Activated CD4-positive, alpha-beta T cell treated with anti-CD3 and anti-CD28 coated beads, Interleukin-10, Interleukin-2, amounts not matched to agents 100 ng/mL and 50 ng/mL, durations not matched to agents 16 hours and 8 hours (primary cell): ENCODE results near the gene UTRN.

Experiments
- DNase-seq: peaks from one replicate; pipeline ENCODE4 v3.0.0-alpha.2; 2020

Gene UTRN

DNA sequence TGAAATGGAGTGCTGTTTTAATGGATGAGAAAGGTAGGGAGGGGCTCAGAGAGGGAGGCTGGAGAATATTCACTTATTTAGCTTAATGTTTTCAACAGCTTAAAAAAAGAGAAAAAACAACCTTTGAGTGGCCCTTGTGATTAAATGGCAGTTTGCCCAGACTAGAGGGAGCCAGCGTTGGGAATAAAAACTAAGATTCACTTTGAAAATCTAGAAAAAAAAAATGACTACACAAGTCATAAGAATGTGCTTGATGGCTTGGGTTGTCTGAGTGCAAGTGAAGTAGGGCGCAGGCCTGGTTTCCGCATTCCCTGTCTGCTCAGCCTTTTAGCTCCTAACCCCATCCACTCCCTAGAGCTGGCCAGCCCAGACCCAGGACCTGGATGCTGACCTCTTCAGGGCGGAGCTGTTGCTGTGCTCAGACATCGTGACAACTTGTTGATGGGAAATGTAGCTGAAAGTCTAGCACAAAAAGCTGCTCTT, 28.9 kb downstream of the UTRN start:
- DNase-seq, result no peak

DNA sequence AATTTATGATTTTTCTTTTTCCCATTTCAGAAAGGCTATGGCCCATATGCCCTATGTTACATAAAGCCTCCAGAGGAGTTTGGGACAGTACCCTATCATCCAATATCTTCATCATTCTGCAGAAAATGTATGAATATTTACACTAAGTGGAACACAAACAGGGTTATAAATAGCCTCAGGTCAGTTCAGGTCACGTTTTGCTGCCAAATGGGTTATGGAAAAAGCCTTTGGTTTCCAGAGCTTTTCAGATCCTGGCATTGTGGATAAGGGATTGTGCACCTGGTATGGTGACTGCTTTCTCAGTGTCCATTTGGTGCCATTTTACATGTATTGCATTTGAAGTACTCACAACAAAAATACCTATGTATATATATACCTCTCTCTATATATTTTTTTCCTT, 29.4 kb downstream of the UTRN start:
- no peak for DNase-seq

DNA sequence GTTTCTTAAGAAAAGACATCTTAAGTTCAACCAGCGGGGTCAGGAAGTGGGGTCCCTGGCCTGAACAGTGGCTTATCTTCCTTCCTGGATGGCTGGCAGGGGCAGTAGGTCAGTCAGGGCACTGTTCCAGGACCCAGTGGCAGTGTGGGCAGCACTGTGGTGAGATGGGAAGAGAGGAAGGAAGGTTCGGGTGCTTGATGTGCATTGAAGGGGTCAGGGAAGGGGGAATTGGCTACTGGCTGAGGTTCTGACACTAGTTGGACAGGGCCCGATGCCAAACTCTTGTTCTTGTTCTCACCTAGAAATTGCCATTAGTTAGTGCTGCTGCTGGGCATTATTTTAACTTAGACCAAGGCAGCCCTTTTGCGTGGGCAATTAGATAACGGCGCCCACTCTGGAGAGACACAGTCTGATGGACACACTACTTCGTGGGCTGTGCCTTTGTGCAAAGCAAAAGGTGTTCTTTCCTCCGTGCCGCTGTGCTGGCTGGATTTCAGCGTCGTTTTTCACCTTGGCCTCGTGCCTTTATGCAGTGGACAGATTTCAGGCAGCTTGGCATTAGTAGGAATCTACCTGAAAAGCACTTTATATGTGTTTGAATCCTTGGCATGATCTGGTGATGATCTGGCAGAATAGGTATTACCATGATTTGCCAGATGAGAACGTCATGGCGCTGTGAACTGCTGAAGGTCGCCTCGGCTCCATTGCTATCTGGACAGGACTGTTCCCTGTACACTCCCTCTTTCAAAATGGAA, 30.3 kb downstream of the UTRN start:
- DNase-seq, result no peak

DNA sequence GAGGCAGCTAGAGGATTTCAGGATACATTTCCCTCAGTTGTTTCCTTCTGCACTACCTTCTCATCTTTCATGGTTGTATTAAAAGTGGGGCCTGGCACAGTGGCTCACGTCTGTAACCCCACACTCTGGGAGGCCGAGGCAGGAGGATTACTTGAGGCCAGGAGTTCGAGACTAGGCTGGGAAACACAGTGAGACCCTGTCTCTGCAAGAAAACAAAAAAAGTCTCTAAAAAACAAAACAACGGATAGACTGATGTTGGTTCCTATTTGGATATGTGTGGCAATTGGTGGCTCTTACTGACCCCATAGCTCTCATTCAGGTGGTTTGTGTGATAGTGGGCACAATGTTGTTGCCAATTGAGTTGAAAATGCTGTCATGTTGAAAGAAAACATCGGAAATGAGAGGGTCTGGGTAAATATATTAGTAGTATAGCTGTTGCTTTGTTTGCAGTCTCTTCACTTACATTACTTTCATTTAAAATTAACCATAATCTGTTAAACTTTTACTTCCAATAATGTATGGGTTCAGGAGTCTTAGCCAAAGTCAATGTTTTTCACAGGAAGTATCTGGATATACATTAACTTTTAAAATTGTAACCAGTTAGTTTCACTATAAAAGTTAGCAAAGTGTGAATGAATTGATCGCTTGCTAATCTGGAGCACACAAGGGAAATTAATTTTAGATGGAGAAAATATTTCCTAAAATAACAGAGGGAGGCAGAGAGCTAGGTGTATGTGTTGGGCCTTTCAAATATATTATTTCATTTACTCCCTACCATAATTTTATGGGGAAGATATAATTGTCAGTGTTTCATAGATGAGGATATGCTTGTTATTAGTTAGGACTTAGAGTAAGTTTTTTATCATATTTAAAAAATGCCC, 31.1 kb downstream of the UTRN start:
- no peak for DNase-seq

DNA sequence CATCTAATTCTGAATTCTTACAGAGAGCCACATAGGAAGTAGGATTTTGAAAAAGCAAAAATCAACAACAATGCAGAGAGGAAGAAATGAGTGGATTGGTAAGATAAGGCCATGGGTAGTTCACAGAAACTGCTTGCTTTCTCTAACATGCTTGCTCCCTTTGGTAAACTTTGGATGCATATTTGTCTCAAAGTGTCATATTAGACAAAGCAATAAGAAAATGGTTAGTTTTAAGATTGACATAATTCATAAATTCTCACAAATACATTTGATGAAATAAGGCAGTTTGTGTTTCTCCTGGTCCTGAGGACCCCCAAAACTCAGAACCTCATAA, 31.7 kb downstream of the UTRN start:
- DNase-seq, result no peak

DNA sequence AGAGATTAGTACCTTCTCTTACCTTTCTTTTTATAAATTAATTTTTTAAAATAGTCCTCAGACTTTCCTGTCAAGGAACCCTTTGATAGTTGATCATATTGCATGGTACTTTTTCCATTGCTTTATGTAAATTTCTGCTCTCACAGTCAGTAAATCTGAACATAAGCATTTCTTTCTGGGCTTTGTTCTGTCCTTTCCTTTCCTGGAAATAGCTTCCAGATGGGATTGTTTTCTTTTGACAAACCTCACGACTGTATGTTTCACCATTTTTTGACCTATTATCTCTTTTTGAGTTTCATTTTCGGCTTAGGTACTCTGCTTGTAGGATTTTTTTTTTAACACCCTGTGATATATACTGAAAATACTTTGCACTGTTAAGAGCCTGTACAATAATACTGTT, 32.6 kb downstream of the UTRN start:
- DNase-seq, result no peak

DNA sequence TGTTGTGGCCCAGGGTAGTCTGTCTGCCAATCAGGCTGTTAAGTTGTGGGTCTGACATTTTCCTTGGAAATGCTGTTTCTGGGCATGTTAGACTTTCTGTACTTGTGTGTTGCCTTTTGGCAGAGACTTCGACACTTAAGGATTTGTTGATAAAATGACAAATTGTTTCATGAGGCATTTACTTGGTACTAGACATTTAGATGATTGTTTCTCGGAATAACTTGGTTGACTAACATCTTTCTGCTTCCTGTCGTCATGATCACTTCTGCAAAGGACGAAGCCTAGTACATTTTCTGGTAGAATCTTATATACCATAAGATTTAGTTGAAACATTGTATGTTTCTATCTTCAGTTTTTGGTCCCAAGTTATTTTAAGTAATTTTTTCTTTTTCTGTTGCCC, 34.1 kb downstream of the UTRN start:
- no peak for DNase-seq

DNA sequence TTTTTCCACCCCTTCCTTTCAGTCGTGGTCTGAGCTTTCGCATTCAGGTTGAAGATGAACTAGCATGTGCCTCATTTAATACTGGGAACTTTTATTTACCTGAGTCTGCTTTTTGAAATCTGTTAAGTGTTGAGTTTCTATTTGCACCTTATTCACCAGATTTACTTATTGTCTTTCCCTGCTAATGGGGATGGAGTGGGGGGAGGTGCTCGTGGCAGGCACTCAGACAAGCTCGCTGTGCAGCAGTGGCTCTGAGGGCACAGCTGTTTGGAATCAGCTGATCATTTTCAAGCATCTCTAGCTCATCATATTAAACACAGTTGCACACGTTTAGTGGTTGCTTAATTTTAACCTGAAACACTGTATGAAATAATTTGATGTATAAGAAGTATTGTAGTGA, 35.6 kb downstream of the UTRN start:
- no peak for DNase-seq

DNA sequence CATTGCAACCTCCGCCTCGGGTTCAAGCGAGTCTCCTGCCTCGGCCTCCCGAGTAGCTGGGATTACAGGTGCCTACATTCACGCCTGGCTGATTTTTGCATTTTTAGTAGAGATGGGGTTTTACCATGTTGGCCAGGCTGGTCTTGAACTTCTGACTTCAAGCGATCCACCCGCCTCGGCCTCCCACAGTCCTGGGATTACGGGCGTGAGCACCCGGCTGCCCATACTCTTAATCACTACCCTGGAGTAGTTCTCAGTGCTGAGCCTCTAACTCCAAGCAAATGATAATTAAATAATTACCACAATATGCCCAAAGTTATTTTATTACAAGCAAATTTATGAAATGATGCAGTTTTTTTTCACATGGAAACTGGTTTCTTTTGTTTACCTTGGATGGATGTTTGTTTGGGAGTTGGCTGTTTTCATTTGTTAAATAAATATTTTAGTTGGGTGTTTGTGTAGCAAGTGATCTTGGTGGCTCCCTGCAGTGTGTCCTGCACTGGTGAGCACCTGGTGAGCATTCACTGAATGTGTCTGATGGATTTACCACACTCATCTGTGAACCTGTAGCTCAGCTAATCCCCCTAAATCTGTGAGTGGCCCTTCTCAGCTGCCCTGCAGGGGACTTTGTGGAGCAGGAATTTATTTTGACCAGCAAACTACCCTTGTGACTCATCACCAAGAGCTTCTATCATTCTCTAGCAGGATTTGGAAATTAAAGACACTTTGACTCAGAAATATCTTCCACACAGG, 36.9 kb downstream of the UTRN start:
- DNase-seq, result no peak

DNA sequence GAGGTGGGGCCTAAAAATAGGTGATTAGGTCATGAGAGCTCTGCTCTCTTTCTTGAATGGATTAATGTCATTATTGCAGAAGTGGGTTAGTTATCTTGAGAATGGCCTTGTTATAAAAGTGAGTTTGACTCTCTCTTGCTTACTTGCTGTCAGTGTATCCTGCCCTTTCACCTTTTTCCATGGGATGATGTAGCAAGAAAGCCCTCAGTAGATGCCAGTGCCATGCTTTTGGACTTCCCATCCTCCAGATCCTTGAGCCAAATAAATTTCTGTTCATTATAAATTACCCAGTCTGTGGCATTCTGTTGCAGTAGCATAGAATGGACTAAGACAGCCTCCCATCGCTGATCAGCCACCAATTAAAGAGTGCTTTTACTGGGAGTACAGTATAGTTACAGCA, 40.1 kb downstream of the UTRN start:
- no peak for DNase-seq

DNA sequence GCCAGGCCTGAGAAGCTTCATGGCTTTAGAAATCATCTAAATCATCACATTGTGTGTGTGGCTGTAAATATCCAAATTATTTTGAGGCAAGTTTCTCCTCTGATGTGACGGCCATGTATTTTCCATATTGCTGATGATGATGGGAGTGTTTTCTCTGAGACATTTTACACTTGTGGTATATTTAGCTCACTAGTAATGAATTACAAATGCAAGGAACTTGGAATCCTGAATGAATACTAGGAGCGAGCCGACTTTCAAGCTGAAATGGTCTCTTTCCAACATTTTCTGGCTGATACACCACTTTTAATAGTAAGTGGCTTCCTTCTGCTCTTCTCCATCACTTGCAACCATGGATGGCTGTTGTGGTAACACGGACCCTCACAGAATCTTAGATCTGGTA, 41.3 kb downstream of the UTRN start:
- DNase-seq, result no peak

DNA sequence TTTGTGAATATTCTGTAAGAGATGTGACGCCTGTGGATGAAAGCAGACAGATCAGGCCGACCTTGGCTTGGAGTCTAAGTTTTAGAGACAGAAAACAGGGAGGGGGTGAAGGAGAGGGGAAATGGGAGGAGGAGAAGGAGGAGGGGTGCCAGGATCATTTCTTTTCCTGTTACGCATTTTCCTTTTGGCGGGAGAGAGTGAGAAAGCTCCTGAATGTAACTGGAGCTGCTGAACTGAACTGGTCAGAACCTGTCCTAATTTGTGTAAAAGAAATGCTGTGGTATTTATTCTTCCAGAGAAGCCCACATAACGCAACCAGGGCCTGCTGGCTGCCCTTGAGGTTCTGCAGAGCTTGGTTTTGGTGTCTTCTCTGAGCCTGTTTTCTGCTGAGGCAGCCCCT, 41.9 kb downstream of the UTRN start:
- DNase-seq, result no peak

DNA sequence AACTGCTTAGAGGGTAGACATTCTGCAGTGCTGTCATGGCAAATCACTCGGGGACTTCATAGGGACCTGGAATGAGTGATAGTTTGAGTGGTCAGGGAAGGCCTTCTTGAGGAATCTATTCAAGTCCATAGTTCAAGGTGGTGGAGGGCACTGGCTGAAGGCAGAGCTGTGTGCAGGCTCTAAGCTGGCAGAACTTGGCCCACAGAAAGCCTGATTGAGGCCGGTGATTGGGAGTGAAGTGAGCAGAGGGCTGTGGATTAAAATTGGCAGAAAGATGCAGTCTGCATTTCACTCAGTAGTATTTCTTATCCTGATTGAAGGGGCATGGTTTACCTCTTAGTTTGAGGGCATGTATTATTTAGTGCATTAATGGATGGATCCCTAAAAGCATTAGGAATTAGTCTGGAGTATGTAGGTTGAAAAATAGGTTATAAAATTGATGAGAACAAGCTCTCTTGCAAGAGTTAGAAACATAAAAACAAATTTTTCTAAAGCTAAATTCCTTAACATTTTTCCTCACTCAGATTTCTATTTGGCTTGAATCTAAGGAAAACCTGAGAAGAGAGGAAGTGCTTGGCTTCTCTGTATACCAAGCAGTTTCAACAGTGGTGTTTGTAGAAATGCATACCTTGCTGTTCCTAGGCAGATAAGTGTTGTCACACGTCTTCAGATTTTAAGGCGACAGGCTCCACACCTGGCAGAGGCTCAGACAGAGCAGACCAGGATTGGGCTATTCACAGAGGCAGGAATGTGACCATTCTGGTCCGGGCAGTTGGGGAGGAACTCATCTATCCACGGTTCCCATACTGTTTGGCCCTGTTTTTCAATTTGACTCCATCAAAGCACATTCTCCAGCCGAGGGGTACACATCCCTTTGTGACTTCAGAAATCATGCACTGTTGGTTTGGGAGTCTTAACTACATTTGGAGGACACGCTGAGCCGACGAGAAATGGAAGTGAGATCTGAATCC, 45.2 kb downstream of the UTRN start:
- DNase-seq, result no peak

DNA sequence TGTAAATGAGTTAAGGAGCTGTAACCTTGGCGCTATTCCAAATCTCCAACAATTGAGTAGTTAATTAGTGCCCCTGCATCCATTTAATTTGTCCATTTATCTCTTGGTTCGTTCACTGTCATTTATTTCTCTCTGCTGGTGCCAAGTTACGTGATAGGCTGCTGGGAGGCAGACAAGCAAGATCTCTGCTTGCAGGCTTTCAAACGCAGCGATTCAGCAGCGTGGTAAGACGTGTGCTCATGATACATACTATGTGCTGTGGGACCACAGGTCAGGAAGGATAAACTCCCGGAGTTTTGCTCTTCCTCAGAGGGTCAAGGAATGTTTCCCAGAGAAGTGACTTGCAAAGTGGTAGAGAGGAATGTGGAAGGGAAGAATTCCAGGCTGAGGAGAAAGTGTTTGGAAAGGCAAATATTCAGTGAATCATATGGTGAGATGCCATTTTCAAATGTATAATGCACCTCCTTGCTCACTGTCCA, 46.4 kb downstream of the UTRN start:
- no peak for DNase-seq

DNA sequence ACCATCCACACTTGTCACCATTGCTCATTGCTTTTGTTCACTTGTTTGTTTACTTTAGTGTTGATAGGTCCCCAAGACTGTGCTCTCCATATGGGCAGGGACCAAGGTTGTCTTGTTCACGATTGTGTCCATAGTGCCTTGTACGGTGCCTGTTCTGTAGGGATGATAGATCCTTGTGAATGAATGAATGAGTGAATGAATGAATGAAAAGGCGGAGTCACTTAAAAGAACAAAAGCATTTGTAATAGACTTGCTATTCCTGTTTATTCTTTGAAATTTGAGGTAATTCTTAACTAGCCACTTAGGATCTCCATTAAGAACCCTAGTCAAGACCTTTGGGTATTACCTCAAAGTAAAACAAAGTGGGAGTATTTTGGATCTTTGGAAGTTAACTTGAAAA, 47.0 kb downstream of the UTRN start:
- DNase-seq, result no peak

DNA sequence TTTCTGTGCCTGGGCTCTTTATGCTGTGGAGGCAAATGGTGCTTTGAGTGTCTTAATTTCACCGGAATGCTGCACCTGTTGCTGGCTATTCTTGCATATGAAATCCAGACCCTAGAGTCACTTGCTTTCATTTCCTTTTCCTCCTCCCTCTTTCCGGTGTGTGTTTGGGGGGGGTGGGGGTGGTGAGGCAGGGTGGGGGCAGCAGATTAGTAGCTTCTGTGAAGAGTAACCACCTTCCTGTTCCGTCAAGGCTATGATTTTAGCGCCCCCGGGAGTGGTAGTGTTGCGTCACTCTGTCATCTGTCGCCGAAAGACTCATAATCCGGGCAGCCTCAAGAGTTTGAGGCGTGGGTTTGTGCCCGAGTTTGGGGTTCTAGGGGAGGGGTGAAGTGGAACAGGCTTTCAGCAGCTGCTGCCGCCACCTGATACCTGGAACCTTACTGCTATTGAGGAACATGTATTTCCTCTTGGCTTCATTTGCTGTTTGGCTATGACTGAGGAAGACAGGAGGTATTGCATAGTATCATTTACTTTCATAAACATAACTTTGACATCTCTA, 49.1 kb downstream of the UTRN start:
- DNase-seq, result peak; percentile 74
